HepG2 (cell line): ENCODE results near the gene TOX4. TPM values are rescaled to one million over a fixed set of nuclear protein-coding genes. Genes with fewer than 3 reads are reported as not detected.

Experiments used
- CENPT ChIP-seq: sonication (generic); formaldehyde crosslinking; IDR thresholded peaks from 2 replicates; pipeline ENCODE4 v1.8.0; 2022; ENCODE audit warnings: low read depth, mild to moderate bottlenecking, moderate library complexity, missing genetic modification reagents
- HES4 ChIP-seq: sonication (generic); formaldehyde crosslinking; IDR thresholded peaks from 2 replicates; pipeline ENCODE4 v1.9.0; 2021; ENCODE audit warnings: mild to moderate bottlenecking, missing genetic modification reagents, borderline replicate concordance
- HOXA5 ChIP-seq: sonication (generic); formaldehyde crosslinking; IDR thresholded peaks from 2 replicates; pipeline ENCODE4 v1.4.0; 2020; ENCODE audit warnings: missing genetic modification reagents
- MATR3 ChIP-seq: sonication (generic); formaldehyde crosslinking; IDR thresholded peaks from 2 replicates; pipeline ENCODE4 v1.4.0; 2020; ENCODE audit warnings: missing genetic modification reagents
- MED1 ChIP-seq: sonication (generic); formaldehyde crosslinking; IDR thresholded peaks from 2 replicates; pipeline ENCODE4 v1.4.0; 2020; ENCODE audit warnings: missing genetic modification reagents
- MTF1 ChIP-seq: sonication (generic); formaldehyde crosslinking; IDR thresholded peaks from 2 replicates; pipeline ENCODE4 v1.5.0; 2020; ENCODE audit warnings: missing genetic modification reagents
- ONECUT2 ChIP-seq: sonication (generic); formaldehyde crosslinking; IDR thresholded peaks from 2 replicates; pipeline ENCODE4 v1.4.0; 2020; ENCODE audit warnings: missing genetic modification reagents
- PHB2 ChIP-seq: fragments of 450-650 bp; IDR thresholded peaks from 2 replicates; pipeline ENCODE4 v1.6.1; 2018; ENCODE audit not compliant: partially characterized antibody
- RXRB ChIP-seq: IDR thresholded peaks from 2 replicates; pipeline ENCODE4 v1.6.1; 2016; ENCODE audit warnings: borderline replicate concordance, missing genetic modification reagents, missing compliant biosample characterization
- SIX1 ChIP-seq: sonication (generic); formaldehyde crosslinking; IDR thresholded peaks from 2 replicates; pipeline ENCODE4 v1.4.0; 2020; ENCODE audit warnings: missing genetic modification reagents, borderline replicate concordance
- STAT5B ChIP-seq: sonication (generic); formaldehyde crosslinking; IDR thresholded peaks from 2 replicates; pipeline ENCODE4 v1.4.0; 2020; ENCODE audit warnings: missing genetic modification reagents
- THAP7 ChIP-seq: sonication (generic); formaldehyde crosslinking; IDR thresholded peaks from 2 replicates; pipeline ENCODE4 v1.8.1; 2023; ENCODE audit warnings: mild to moderate bottlenecking, missing genetic modification reagents
- TP53 ChIP-seq: sonication (generic); formaldehyde crosslinking; conservative IDR thresholded peaks from 2 replicates; pipeline ENCODE4 v1.4.0; 2020; ENCODE audit warnings: missing genetic modification reagents
- ZBTB43 ChIP-seq: sonication (generic); formaldehyde crosslinking; conservative IDR thresholded peaks from 2 replicates; pipeline ENCODE4 v1.4.0; 2020; ENCODE audit warnings: missing genetic modification reagents
- ZMAT3 ChIP-seq: sonication (generic); formaldehyde crosslinking; conservative IDR thresholded peaks from 2 replicates; pipeline ENCODE4 v1.7.0; 2021; ENCODE audit warnings: missing genetic modification reagents
- ZNF251 ChIP-seq: sonication (generic); formaldehyde crosslinking; IDR thresholded peaks from 2 replicates; pipeline ENCODE4 v1.9.0; 2021; ENCODE audit warnings: mild to moderate bottlenecking, missing genetic modification reagents
- ZNF414 ChIP-seq: sonication (generic); formaldehyde crosslinking; IDR thresholded peaks from 2 replicates; pipeline ENCODE4 v1.5.0; 2020; ENCODE audit warnings: missing genetic modification reagents
- ZNF460 ChIP-seq: sonication (generic); formaldehyde crosslinking; IDR thresholded peaks from 2 replicates; pipeline ENCODE4 v1.5.1; 2020; ENCODE audit warnings: missing genetic modification reagents, mild to moderate bottlenecking, borderline replicate concordance
- ZNF530 ChIP-seq: sonication (generic); formaldehyde crosslinking; IDR thresholded peaks from 2 replicates; pipeline ENCODE4 v1.5.0; 2020; ENCODE audit warnings: low read depth, mild to moderate bottlenecking, missing genetic modification reagents
- ZNF567 ChIP-seq: sonication (generic); formaldehyde crosslinking; IDR thresholded peaks from 2 replicates; pipeline ENCODE4 v1.8.1; 2023; ENCODE audit warnings: mild to moderate bottlenecking, missing genetic modification reagents, borderline replicate concordance
- ZNF569 ChIP-seq: sonication (generic); formaldehyde crosslinking; IDR thresholded peaks from 2 replicates; pipeline ENCODE4 v1.5.0; 2020; ENCODE audit warnings: mild to moderate bottlenecking, missing genetic modification reagents, moderate library complexity, borderline replicate concordance
- ZNF614 ChIP-seq: IDR thresholded peaks from 2 replicates; pipeline ENCODE4 v1.6.1; 2018; ENCODE audit warnings: missing biosample characterization, missing genetic modification reagents, inconsistent platforms, borderline replicate concordance
- polyA plus RNA-seq, 8 experiments: library from polyadenylated mRNA; depleted of rRNA in 3 of 8; stranded (reverse) in 7 of 8; unstranded in 1 of 8; fragments of >200 nt; fragmentation: Illumina TruSeq in 4 of 8; extraction: Trizol in 4 of 8; gene quantifications; 2 replicates each; pipeline versions ENCODE4 v1.2.1 to v1.2.3, GENCODE V29; 2011 to 2016; ENCODE audit warnings: low read depth in 4 of 8, missing spikeins in 1 of 8, mixed read lengths in 1 of 8; ENCODE audit not compliant: insufficient read depth in 1 of 8
- total RNA-seq, 5 experiments: library from RNA; depleted of rRNA; stranded (reverse); fragments of >200 nt; fragmentation: Illumina TruSeq; extraction: Trizol; gene quantifications; 2 replicates each; pipeline ENCODE4 v1.2.3, GENCODE V29; 2016; ENCODE audit warnings: low read depth in 1 of 5

The TOX4 gene
- total and polyA plus RNA-seq, 2 of the 13 experiments (the other 11 are each of a cell fraction or from before 2014, with no cell fraction given): 71.8 to 163 TPM

GRCh38 chr14:21476925-21477681, at the start of gene TOX4, which contains the start of gene RAB2B (continued):
- TF ChIP-seq THAP7 (peak; percentile 88), MATR3 (no peak), ZMAT3 (CRISPR knock-in tag) (peak; percentile 97), MTF1 (CRISPR knock-in tag) (no peak), ZNF251 (CRISPR knock-in tag) (0 out of 2 replicates have a peak, but pooled peaks have one; percentile 72), PHB2 (no peak), ZBTB43 (CRISPR knock-in tag) (peak; percentile 77), ONECUT2 (CRISPR knock-in tag) (peak; percentile 19; the same call in 1 of the 2 replicates), ZNF567 (CRISPR knock-in tag) (peak; percentile 97), ZNF530 (CRISPR knock-in tag) (no peak), STAT5B (CRISPR knock-in tag) (peak; percentile 88; the same call in 1 of the 2 replicates), ZNF569 (CRISPR knock-in tag) (no peak; the same call in 1 of the 2 replicates), HES4 (CRISPR knock-in tag) (peak; percentile 88; the same call in 1 of the 2 replicates), RXRB (peak; percentile 82; the same call in 1 of the 2 replicates), ZNF414 (CRISPR knock-in tag) (peak; percentile 90; the same call in 1 of the 2 replicates), CENPT (CRISPR knock-in tag) (peak; percentile 50; the same call in 1 of the 2 replicates), ZNF460 (0 out of 2 replicates have a peak, but pooled peaks have one; percentile 47), SIX1 (CRISPR knock-in tag) (no peak), MED1 (peak; percentile 81), ZNF614 (CRISPR knock-in tag) (peak; percentile 94), TP53 (CRISPR knock-in tag) (0 out of 2 replicates have a peak, but pooled peaks have one; percentile 76), HOXA5 (CRISPR knock-in tag) (peak; percentile 92)
